ENCODE measurements around the gene LYG1.

The LYG1 gene

GRCh38 chr2:99238599-99238998, 62.4 kb downstream of the LYG1 start:
- H3K4me3 Mint-ChIP-seq: no peak overlapping the region
- H3K27me3 Mint-ChIP-seq: no peaks in the 10 kb centered on the region
- DNase-seq: no peak

More at GRCh38 chr2:99238599-99238998, 62.4 kb downstream of the LYG1 start:
- Mint-ChIP-seq H3K36me3 (ENCODE audit: low read depth) (no peaks in the 10 kb centered on the region), H3K4me1 (ENCODE audit: low read depth) (no peaks in the 10 kb centered on the region), H3K27ac (no peak overlapping the region), H3K9me3 (no peaks in the 10 kb centered on the region)

Data from activated T-cell treated with anti-CD3 and anti-CD28 coated beads, Interleukin-2, amount 50 U/mL, for 24 hours (primary cell).